Measurements from ENCODE around the gene PDE4B. TPM values are rescaled to one million over a fixed set of nuclear protein-coding genes. Genes with fewer than 3 reads are reported as not detected.
"Not testable (repeated sequence)": the region's sequence is repeated elsewhere in the genome, so short reads cannot be mapped to it uniquely, and the experiment has no call there.

PDE4B gene
- total RNA-seq, 2 donors from 2014 or later, result 2.0 to 5.7 TPM

DNA sequence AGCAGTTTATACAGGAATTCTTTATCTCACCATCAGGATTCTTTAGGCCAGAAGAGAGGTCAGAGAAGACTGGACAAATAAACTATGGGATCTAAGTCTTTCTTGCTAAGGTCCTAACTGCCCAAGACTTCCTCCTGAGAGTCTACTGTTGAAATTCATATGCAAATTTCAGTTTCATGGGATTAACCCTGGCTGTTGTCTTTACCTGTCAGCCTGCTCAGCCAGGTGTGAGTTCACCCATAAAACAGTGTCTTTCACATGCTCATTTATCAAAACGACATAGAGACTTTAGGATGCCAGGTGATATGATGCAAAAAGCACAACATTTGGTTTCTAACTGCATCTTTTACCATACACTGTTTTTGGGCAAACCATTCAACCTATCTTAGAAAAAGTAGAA is 211.0 kb downstream of the PDE4B start:
- no peak overlapping the region for H3K4me3 ChIP-seq
- H3K4me1 ChIP-seq, result no peaks in the 10 kb centered on the region
- no peaks in the 10 kb centered on the region for H3K36me3 ChIP-seq
- H3K27me3 ChIP-seq, result no peaks in the 10 kb centered on the region
- no peak overlapping the region for H3K9ac ChIP-seq (ENCODE audit: low read depth in 2 of 2, low read length in 2 of 2)
- DNase-seq, result no peak
- TF ChIP-seq, protein P1, sequence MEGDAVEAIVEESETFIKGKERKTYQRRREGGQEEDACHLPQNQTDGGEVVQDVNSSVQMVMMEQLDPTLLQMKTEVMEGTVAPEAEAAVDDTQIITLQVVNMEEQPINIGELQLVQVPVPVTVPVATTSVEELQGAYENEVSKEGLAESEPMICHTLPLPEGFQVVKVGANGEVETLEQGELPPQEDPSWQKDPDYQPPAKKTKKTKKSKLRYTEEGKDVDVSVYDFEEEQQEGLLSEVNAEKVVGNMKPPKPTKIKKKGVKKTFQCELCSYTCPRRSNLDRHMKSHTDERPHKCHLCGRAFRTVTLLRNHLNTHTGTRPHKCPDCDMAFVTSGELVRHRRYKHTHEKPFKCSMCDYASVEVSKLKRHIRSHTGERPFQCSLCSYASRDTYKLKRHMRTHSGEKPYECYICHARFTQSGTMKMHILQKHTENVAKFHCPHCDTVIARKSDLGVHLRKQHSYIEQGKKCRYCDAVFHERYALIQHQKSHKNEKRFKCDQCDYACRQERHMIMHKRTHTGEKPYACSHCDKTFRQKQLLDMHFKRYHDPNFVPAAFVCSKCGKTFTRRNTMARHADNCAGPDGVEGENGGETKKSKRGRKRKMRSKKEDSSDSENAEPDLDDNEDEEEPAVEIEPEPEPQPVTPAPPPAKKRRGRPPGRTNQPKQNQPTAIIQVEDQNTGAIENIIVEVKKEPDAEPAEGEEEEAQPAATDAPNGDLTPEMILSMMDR (IDR thresholded peaks at IDR 0.05), result no peak
- intact Hi-C loops (cut with DNase I), result no loop called here
- H3K27ac ChIP-seq, result no peak overlapping the region
- no peaks in the 10 kb centered on the region for H3K9me3 ChIP-seq

DNA sequence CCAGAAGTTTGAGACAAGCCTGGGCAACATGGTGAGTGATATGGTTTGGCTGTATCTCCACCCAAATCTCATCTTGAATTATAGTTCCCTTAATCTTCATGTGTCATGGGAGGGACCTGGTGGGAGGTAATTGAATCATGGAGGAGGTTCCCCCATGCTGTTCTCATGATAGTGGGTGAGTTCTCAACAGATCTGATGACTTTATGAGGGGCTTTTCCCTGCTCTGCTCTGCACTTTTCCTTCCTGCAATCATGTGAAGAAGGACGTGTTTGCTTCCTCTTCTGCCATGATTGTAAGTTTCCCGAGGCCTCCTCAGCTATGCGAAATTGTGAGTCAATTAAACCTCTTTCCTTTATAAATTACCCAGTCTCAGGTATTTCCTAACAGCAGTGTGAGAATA is 213.8 kb downstream of the PDE4B start:
- H3K4me1 ChIP-seq; H3K27me3 ChIP-seq; H3K4me3 ChIP-seq; H3K27ac ChIP-seq; H3K9me3 ChIP-seq; H3K9ac ChIP-seq (ENCODE audit: low read depth in 2 of 2, low read length in 2 of 2); DNase-seq; H3K36me3 ChIP-seq; intact Hi-C loops (cut with DNase I): not testable (repeated sequence)

DNA sequence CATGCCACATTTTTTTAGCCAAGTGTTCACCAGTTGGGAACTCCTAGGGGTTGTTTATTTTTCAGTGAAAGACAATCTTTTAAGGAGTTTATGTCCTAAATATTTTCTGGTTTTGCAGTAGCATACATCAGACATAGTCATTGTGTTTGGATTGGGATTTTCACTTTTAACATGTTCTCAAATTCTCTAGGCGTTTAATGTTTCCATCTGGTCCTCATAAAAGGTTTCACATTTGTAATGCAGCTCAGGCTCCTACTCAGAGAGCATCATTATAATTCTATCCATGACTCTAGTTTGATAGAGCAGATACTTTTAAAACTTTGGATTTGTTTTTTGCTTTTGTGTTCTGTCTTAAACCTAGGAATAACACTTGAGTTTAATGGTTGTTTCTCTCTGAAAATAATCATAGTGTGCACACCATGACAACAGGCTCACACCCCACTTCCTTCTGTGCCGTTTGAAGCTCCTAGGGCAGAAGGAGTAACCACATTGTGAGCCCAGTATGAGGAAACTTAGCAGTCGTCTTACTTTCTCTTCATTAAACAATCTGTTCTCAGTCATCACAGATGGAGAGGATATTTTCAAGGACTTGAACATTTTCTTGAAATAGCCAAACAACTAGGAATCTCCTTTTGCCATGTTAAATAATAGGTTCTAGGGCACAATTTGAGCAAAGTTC is 219.6 kb downstream of the PDE4B start:
- no peaks in the 10 kb centered on the region for H3K36me3 ChIP-seq
- no peak for DNase-seq
- H3K9me3 ChIP-seq, result no peaks in the 10 kb centered on the region
- no peak overlapping the region for H3K27ac ChIP-seq
- H3K4me1 ChIP-seq, result no peaks in the 10 kb centered on the region
- H3K4me3 ChIP-seq, result no peak overlapping the region
- TF ChIP-seq, protein P1 (IDR thresholded peaks at IDR 0.05), result no peak
- no peaks in the 10 kb centered on the region for H3K27me3 ChIP-seq
- no peak overlapping the region for H3K9ac ChIP-seq (ENCODE audit: low read depth in 2 of 2, low read length in 2 of 2)
- intact Hi-C loops (cut with DNase I), result no loop called here

DNA sequence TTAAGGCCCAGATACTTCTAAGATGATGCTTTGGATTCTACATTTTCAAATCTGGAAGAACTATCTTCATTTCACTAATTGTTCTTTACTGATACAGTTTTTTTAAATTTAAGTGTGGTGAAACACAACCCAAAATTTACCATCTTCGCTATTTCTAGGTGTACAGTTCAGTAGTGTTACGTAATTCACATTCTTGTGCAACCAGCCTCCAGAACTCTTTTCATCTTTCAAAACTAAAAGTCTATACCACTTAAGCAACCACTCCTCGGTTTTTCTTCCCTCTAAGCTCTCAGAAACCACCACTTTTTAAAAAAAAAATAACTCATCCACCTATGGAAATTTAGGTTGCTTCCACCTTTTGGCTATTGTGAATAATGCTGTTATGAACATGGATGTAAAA is 220.7 kb downstream of the PDE4B start:
- H3K27ac ChIP-seq, result no peak overlapping the region
- intact Hi-C loops (cut with DNase I), result no loop called here
- no peaks in the 10 kb centered on the region for H3K4me1 ChIP-seq
- no peaks in the 10 kb centered on the region for H3K27me3 ChIP-seq
- no peak for DNase-seq
- H3K9ac ChIP-seq (ENCODE audit: low read depth in 2 of 2, low read length in 2 of 2), result no peak overlapping the region
- TF ChIP-seq, protein P1 (IDR thresholded peaks at IDR 0.05), result no peak
- H3K4me3 ChIP-seq, result no peak overlapping the region
- H3K36me3 ChIP-seq, result no peaks in the 10 kb centered on the region
- H3K9me3 ChIP-seq, result no peaks in the 10 kb centered on the region

DNA sequence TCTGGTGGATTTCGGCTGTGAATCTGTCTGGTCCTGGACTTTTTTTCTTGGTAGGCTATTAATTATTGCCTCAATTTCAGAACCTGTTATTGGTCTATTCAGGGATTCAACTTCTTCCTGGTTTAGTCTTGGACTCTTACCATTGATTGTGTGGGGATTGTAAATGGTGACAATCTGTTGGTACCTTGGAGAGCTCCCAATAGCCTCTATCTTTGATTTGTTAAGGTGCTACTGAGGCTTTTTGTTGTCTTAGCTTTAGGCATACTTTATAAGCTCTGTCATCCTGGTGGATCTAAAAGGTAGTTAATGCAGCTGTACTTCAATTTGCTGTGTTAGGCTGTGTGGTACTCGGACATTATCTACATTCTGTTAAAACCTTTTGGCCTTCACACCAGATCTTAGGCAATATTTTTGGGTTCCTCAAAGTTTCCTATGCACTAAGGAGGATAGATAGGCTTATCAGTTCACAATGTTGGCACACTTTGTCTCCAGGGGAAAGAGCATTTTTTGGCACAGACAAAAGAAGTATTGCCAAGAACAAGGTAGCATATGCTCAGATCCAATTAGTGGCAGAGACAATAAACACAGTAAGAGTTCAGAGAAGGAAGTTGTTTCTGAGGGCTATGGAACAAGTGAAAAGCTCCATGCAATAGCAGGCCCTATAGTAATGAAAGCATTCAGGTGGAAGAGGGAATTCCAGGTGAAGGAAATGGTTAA is 230.4 kb downstream of the PDE4B start:
- Histone ChIP-seq H3K4me1 (no peaks in the 10 kb centered on the region), H3K9me3 (no peaks in the 10 kb centered on the region), H3K27me3 (no peaks in the 10 kb centered on the region), H3K9ac (ENCODE audit: low read depth in 2 of 2, low read length in 2 of 2) (no peak overlapping the region), H3K27ac (no peak overlapping the region), H3K4me3 (no peak overlapping the region), H3K36me3 (no peaks in the 10 kb centered on the region)
- intact Hi-C loops (cut with DNase I), result no loop called here
- no peak for DNase-seq
- TF ChIP-seq, protein P1 (IDR thresholded peaks at IDR 0.05), result no peak

DNA sequence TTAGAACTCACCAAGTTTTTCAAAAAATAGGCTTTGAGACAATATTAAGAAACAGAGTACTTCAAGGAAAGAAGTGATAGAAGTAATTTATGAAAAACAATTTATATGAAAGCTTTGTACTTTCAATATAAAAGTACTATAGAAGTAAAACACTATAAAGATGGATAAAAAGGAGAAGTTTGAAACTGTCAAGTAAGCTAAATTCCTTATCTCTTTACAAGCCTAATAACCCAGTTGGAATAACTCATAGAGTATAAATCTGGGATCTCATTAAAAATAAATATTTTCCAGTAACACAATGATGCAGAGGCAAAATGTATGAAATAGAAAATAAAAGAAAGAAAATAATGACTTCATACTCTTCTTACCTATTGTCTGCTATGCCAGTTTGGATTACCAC is 232.5 kb downstream of the PDE4B start:
- no peaks in the 10 kb centered on the region for H3K4me1 ChIP-seq
- H3K9me3 ChIP-seq, result no peaks in the 10 kb centered on the region
- H3K36me3 ChIP-seq, result no peaks in the 10 kb centered on the region
- TF ChIP-seq, protein P1 (IDR thresholded peaks at IDR 0.05), result no peak
- H3K9ac ChIP-seq (ENCODE audit: low read depth in 2 of 2, low read length in 2 of 2), result no peak overlapping the region
- no peak overlapping the region for H3K4me3 ChIP-seq
- intact Hi-C loops (cut with DNase I), result no loop called here
- no peak for DNase-seq
- H3K27me3 ChIP-seq, result no peaks in the 10 kb centered on the region
- no peak overlapping the region for H3K27ac ChIP-seq

Measured in colonic mucosa (tissue), 4 donors.